Stimulated activated naive CD4-positive, alpha-beta T cell (primary cell): Measurements from ENCODE around the gene BAHCC1.
A peak's percentile ranks its signal among the peaks of the same experiment; 100 is the strongest.

ENCODE experiments used
- DNase-seq, 6 experiments: peaks; one replicate each; lab custom pipeline; 2025; lab: John Stamatoyannopoulos, UW

Gene BAHCC1

DNA sequence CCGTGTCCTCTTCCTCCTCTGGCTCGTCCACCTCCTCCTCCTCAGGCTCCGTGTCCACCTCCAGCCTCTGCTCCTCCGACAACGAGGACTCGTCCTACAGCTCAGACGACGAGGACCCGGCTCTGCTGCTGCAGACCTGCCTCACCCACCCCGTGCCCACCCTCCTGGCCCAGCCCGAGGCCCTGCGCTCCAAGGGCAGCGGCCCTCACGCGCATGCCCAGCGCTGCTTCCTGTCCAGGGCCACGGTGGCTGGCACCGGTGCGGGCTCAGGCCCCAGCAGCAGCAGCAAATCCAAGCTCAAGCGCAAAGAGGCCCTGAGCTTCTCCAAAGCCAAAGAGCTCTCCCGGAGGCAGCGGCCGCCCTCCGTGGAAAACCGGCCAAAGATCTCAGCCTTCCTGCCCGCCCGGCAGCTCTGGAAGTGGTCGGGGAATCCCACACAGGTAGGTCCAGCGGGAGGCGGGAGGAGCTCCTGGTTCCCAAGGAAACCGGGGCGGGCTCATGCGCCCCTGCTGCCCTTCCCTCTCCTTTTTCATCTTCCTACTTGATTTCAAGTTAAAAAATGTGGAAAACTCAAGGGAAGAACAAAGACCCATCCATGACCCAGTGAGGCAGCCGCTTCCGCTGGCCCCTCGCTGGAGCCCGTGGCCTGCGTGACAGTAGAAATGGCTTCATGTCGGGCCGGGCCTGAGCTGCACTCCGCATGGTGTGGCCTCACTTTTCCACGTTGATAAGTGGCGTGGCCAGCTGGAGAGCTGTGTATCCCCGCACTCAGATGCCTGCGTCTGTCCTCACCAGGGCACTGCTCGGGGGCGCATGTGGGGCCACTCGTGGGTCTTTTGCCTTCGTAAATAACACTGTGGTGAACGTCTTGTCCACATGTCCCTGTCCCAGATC, 66.6 kb downstream of the BAHCC1 start:
- DNase-seq = no peak

DNA sequence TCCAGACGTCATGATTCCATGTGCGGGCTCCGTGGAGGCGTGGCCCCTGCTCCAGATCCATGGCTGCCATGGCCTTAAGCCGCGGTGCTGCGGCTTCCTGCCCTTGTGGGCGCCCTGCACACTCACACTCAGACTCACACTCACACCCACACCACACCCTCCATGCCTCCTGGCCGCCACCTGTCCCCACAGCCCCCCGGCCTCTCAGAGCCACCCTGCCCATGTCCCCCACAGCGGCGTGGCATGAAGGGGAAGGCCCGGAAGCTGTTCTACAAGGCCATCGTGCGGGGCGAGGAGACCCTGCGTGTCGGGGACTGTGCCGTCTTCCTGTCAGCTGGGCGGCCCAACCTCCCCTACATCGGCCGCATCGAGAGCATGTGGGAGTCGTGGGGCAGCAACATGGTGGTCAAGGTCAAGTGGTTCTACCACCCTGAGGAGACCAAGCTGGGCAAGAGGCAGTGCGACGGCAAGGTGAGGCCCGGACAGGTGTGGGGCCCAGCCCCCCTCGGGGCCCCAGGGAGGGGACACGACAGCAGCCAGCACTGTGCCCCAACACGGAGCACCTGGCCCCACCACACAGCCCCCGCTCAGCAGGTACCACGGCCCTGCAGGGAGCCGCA, 67.4 kb downstream of the BAHCC1 start:
- DNase-seq = no peak

DNA sequence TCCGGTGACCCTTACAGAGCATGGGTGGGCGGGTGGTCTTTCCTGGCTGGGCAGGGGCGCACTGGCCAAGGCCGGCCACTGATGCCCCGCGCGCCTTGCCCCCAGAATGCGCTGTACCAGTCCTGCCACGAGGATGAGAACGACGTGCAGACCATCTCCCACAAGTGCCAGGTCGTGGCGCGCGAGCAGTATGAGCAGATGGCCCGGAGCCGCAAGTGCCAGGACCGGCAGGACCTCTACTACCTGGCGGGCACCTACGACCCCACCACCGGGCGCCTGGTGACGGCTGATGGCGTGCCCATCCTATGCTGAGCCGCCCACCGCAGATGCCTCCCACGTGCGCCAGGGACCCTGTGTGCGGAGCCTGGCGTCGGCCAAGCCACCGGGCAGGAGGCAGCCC, 68.2 kb downstream of the BAHCC1 start:
- DNase-seq = no peak

DNA sequence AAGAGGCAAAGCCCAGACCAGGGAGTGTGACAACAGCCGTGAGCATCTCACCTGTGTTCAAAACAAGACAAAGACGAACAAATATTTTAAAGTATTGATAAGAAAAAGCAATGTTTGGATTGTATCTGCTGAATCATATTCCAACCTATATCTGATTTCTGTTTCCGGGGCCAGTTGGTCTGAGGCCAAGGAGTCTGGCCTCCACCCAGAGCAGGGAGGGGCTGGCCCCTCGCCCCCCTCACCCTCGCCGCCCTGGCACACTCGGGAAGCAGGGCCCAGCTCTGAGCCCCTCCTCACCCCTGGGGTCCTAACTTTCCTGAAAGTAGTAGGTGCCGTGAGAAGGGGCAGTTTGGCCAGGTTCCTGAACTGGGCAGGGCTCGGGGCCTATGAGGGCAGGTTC, 69.3 kb downstream of the BAHCC1 start:
- no peak for DNase-seq

DNA sequence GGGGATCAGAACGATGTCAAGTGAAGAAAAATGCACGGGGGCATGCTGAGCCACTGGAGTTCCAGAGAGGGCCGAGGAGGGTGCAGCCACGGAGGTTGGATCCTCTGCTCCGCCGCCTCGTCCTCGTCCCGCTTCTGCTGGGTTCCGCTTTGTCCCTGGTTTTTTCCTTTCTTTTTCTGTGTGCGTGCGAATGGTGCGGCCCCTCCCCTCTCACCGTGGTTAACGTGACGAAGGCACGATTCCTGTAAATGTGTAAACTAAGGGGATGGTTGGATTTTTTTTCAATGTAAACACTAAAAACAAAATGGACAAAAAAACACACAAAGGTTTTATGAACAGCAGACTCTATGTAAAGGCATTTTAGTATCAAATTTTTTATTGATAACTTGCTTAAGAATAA, 70.7 kb downstream of the BAHCC1 start:
- no peak for DNase-seq

DNA sequence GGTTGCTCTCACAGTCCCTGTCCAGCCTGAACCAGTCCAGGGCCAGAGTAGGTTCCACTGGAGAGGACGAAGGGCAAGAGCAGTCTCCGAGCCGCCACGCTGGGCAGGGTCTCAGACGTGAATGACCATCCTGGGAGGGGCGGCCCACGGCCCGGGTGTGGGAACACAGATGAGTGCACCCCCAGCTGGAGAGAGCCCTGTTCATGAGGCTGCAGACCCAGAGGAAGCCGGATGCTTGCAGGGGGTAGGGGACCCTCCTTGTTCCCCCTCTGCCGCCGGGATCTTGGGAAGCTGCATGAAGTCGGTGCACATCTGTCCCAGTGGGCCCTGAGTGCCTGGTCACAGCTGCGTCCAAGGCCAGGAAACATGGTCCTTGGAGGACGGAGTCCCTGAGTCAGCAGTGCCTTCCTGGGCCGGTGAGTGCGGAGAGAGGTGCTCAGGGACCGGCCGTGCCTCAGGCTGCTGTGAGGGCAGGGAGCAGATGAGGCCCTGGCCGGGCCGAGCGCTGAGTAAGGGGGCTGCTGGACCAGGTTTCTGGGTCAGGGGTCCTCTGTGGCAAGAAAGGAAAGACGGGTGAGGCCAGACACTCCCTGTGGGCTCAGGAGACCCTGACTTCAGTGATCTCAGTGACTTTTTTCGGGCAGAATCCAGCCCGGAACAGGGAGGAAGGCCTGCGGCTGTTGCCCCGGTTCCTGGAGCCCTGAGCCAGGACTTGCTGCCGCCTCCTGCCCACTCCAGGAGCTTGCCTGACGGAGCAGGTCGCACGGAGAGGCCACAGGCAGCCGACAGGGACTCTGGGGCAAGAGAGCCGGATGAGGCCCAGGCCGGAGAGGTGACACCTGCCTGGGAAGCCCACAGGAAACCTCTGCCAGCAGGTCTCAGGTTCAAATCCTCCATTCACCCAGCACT, 71.6 kb downstream of the BAHCC1 start:
- DNase-seq = no peak

DNA sequence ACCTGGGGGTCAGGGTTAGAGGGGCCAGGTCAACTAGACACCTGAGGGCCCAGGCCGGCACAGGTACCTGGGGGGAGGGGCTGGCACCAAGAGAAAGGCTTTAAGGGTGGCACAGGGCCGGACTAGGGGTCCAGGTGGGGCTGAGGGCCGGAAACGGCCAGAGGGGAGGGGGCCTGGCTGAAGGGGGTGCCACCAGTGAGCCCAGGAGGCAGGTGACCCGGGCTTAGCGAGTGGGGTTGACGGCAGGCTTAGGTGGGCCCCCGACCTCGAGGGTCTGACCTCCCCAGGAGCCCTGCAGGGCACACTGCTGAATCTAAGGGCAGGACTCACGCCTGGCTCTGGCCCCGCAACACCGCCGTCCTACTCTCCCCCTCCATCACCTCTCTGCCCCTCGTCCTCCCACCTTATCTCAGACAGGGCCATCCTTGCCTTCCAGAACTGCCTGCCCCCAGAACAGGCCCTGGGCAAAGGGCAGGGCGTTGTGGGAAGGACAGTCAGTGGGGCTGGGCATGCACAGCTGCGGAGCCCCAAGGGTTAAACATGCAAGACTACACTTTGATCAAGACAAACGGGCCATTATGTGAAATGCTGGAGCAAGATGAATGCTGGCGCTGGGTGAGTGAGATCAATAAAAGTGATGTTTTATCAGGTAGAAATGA, 73.0 kb downstream of the BAHCC1 start:
- DNase-seq = no peak

DNA sequence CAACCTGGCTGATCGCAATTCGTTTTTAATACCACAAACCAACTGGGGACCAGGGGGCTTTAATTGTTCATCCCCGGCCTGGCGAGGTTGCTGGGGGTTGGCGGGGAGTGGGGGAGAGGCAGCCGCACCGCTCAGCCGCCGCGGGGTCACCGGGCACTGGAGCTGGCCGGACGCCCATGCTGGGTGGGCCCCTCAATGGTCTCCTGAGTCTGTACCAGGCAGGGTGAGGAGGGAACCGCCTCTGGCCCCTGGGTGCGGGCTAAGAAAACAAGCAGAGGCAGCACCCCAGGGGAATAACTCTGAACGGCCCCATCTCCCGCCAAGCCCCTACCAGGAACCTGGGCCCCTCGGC, 73.5 kb downstream of the BAHCC1 start:
- no peak for DNase-seq

DNA sequence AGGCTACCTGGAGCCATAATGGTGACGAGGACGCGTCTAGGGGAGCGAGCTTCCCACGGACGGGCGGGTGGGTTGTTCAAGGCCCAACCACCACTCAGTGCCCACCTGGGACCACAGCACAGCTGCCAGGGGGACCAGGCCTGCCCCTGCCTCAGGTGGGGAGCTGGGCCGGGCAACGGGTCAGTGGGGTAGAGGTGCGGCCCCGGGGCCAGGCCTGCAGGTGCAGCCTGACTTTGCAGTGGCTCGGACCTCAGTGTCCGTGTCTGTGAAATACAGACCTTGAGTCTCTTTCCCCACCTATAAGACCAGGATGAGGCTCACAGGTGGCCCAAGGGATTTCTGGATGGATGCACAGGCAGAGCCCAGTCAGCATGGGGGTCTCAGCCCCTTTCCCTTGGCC, 74.0 kb downstream of the BAHCC1 start:
- no peak for DNase-seq

DNA sequence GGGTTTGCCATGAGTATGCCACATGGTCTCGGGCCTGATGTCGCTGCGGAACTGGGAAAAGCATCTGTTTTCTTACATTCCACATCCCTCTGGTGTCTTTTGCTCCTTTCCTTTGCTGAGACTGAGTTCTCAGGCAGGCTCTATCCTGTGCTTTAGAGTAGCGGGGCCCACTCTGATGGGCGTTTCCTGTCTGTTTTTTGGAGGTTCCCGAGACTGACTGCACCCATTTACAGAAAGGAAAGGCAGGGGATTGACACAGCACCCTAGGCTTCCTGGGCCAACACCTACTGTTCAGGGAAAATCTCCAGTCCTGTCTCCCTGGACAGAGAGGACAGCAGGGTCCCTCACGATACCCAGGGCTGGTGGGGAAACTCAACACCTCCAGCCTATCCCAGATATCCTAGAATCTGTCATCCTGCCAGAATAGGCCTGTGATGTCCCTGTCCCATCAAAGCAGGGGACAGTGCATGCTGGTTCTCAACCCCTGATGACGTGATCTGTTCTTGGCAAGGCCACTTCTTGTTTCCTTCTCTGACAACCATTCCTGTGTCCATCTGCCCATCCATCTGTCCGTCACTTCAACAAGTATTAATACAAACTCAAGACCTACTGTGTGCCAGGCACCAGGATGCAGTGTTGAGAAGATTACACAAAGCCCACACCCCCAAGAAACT, 75.2 kb downstream of the BAHCC1 start:
- DNase-seq = no peak

DNA sequence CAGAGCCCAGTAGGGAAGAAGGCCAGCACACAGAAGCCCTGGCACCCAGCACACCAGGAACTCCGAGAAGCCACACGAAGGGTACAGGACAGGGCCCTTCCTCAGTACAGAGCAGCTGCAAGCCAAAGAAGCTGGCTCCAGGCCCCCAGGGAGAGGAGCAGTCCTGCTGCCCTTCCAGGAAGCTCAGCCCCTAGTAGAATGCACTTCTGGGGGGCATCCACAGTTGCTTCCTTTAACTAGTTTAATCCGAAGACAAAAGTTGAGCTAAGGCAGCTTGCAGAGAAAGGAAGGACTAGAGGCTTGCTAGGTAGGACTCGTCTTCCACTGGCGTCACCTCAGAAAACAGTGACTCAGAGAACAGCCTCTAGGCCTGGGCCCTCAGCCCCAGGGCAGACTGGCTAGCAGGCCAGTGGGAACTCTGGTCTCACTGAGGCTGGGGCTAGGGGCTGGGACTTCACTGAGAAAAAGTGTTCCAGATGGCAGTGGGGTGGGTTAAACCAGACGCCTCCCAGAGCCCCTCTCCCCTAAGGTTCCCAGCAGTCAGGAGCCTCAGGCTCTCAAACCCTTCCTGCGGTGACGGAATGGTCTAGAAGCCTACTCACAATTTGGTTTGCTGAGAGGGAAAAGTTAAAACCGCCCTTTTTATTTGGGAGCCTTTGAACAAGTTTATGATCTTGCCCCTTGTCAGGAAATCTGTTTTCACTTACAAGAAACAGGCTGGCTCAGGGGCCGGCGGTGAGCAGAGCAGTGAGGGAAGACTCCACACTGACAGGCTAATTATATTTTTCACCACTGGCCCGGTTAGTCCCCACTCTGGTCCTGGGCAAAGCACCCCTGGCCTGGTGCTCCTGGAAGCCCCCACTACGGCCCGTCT, 75.9 kb downstream of the BAHCC1 start:
- no peak for DNase-seq

DNA sequence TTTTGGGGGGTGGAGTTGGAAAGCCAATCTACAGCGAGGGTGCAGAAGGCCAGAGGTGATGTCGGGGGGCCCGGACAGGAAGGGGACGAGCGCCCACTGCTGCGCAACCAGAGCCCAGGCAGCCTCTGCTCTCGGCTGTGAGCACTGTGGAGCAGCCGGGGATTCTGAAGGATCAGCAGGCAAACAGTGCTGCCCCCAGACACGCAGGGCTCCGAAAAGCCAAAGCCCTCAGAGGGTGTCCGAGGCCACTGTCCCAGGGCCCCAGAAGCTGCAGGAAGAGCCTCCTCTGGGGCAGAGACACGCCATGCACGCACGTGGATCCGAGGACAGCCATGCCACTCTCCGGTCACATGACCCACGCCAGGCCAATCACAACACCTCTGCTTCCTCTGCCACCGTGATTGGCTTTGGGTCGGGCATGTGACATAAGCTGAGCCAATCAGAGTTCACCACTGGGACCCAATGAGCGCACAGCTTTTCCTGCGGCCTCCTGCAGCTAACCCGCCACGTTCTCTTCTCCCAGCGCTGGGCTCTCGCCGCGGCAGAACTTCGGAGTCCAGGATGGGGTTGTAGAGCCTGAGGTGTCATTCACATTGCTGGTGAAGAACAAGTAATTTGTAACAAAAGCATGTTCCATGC, 76.7 kb downstream of the BAHCC1 start:
- peak in 2 of 6 experiments; percentile 8 to 14 for DNase-seq

DNA sequence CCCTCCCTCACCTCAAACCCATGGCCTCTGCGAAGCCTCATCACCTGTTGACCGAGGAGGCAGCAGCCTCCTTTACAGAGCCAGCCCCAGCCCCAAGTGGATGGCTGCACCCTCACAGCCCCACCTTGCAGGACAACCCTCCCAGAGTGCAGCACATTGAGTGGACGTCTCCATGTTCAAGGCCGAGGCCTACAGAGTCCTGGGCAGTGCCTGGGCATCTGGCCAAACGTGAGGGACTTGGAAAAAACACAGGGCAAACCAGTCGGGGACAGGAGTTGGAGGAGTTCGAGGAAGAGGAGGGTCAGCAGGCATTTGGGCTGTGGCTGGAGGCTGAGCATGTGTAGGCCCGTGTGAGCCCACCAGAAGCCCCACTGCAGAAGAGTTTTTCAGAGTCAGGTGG, 77.8 kb downstream of the BAHCC1 start:
- DNase-seq = no peak

DNA sequence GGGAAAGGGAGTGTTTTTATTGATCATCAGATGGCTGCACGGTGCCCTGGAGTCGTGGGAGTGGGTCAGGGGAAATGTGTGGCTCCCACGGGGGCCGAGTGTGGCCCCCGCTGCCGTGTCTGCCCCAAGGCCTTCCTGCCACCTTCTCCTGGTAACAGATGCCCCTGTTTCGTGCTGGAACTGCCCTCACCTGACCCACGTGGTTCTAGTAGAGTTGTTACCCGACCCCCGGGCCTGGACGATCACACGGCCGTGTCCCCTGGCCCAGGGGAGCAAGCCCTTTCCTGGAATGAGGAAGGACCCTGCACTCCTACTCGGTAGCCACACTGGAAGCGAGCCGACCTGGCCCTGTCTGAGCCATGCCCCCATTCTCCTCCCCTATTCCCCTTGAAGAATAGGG, 79.7 kb downstream of the BAHCC1 start:
- no peak for DNase-seq

DNA sequence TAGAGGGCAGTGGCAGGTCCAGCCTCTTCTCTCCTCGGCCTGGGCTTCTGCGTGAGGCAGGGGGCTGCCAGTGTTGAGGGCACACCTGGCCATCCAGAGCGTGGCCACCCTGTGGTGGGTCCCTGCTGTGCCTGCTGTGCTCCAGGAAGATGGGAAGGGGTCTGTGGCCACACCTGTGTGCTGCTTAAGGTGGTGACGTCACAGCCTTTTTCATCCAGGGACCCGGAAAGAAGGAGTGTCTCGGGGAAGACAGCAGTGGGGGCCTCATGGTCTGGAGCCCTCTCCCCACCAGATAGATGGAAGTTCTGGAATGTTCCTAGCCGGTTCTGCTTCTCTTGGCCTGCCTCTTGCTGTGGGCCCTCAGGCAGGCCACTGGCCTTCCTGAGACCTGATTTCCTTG, 80.8 kb downstream of the BAHCC1 start:
- no peak for DNase-seq

DNA sequence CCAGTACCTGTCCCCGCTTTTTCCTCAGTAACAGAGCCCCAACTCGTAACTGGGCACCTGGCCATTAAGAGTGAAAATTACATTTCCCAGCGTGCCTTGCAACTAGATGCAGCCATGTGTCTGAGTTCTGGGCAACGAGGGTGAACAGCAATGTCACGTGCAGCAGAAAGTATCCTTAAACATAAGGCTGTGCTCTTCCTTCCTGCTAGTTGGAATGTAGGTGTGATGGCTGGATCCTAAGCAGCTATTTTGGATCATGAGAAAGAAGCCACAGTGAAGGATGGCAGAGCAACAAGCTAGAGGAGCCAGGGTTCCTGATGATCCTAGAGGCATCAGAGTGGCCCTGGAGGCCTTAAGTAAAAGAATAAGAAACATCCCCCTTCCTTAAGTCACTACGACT, 81.4 kb downstream of the BAHCC1 start:
- no peak for DNase-seq

DNA sequence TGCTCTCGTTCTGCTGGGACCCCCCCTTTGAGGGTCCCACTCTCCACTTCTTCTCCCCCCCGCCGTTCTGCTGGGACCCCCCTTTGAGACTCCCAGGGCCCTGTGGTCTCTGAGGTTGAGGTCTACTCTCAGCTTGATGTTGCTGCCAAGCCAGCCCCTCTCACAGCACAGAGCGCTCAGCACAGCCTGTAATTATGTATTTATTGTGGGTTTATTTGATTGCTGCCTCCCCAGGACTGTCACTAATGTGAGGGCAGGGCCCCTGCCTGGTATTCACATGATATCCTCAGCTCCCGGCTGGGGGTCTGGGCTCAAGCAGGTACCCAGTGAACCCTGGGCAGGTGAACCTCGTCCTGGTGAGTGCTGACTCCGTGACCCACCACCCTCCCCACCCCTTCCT, 81.9 kb downstream of the BAHCC1 start:
- DNase-seq = no peak

DNA sequence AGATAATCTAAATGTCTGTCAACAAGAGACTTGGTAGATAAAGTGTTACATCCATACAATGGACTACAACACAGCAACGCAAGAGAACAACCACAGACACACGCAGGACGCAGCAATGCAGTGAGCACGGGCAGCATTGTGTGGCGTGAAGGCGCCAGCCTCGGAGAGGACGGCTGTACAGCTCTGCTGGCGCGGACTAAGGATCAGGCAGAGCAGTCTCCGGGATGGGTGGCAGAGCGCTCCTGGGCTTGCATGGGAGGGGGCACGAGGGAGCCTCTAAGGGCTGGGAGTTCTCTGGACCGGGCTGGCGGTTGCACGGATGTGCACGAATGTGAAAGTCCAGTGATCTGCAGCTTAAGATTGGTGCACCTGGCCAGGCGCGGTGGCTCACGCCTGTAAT, 82.9 kb downstream of the BAHCC1 start:
- DNase-seq = no peak

DNA sequence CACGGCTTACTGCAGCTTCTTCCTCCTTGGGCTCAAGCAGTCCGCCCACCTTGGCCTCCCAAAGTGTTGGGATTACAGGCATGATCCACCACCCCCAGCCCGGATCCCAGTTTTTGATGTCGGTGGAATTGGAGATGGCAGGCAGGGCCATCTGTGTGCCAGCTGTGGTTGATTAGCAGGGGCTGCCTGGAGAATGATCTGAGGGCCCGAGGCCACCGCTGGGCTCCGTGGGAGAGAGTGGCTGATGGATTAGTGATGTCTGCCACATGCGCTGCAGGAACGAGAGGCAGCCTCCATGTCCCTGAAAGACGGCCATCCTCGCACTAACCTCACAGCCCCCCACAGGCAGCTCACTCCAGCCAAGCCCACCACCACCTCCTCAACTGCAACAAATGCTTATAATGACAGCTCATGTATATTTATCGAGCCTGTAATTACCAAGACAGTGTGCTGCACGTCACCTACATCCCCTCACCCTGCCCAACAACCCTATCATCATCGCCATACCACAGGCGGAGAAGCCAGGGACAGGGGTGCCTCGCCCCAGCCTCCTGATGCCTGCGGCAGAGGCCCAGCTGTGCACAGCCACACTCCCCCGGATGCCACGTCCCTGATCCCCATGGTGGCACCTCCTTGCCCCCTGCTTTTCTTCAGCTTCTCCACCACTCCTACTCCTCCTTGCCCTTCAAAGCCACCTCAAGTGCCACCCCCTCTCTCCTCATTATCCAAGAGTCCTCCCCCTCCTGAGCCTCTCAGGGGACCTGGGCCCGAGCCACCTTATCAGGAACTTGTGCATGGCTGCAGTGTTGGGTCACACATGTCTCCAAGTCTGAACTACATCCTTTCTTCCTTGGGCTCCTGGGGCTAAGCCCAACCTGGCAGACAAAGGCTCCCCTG, 84.2 kb downstream of the BAHCC1 start:
- no peak for DNase-seq
